ENCODE data around the gene MRPL24. TPM values are rescaled to one million over a fixed set of nuclear protein-coding genes. Genes with fewer than 3 reads are reported as not detected.

The MRPL24 gene
- total RNA-seq, 1 experiment from 2014 or later, result 102 TPM

DNA sequence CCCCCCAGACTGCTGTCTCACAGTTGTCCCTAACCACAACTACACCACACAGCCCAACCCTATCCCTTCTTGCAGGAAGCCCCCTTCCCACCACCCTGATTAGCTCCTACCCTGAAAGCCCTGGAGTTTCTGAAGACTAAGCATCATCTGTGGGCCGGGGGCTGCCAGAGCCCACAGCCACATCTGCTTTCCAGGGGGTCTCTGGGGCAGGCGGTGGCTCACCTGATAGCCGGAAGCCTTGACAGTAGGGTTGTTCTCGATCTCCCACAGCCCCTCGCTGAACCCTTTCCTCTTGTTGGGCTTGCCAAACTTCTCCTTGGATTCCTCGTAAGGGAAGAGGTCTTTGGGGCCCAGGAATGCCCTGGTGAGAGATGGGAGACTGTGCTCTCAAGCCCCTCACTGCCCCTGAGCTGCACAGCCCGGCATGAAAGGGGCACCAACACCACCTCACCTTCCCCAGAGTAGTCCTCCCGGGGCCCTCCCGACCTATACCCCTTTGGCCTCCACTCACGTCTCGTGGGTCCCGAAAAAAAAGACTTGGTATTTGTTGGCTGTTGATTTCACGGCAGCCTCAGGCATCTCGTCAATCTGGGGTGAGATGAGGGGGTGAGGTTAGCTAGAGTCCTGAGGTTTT, 4.0 kb upstream of the MRPL24 start:
- peaks cover 60% of the 10 kb centered on the region for H3K79me2 ChIP-seq (ENCODE audit: low read length)
- H3K4me3 ChIP-seq (ENCODE audit: low read length), result no peak overlapping the region
- H3K4me1 ChIP-seq (ENCODE audit: low read length), result peaks cover 65% of the 10 kb centered on the region

GRCh38 chr1:156744344-156744743, 3.5 kb upstream of the MRPL24 start:
- H3K79me2 ChIP-seq (ENCODE audit: low read length), result peaks cover 60% of the 10 kb centered on the region
- peaks cover 11% of the 10 kb centered on the region; the same call in 1 of the 2 replicates for H3K36me3 ChIP-seq (ENCODE audit: insufficient read depth, low read length)
- H3K4me1 ChIP-seq (ENCODE audit: low read length), result peaks cover 67% of the 10 kb centered on the region

More for the DNA sequence above, 4.0 kb upstream of the MRPL24 start:
- H3K27ac ChIP-seq (ENCODE audit: low read length), result no peak overlapping the region
- H3K4me2 ChIP-seq (ENCODE audit: low read depth, low read length, poor library complexity, severe bottlenecking), result no peak overlapping the region
- DNase-seq, result peak; percentile 23
- H3K9me3 ChIP-seq (ENCODE audit: low read length), result no peaks in the 10 kb centered on the region
- no peaks in the 10 kb centered on the region for H3K27me3 ChIP-seq (ENCODE audit: low read length)
- no peak overlapping the region for H3K9ac ChIP-seq (ENCODE audit: low read length)
- peaks cover 10% of the 10 kb centered on the region; the same call in 1 of the 2 replicates for H3K36me3 ChIP-seq (ENCODE audit: insufficient read depth, low read length)
- no peaks in the 10 kb centered on the region for H3K9me2 ChIP-seq (replicated peaks; ENCODE audit: insufficient read depth, low read length)
- peaks cover 25% of the 10 kb centered on the region for H4K20me1 ChIP-seq (ENCODE audit: insufficient read depth, low read depth, low read length)
- no peak overlapping the region for H2AFZ ChIP-seq (ENCODE audit: low read length)

DNA sequence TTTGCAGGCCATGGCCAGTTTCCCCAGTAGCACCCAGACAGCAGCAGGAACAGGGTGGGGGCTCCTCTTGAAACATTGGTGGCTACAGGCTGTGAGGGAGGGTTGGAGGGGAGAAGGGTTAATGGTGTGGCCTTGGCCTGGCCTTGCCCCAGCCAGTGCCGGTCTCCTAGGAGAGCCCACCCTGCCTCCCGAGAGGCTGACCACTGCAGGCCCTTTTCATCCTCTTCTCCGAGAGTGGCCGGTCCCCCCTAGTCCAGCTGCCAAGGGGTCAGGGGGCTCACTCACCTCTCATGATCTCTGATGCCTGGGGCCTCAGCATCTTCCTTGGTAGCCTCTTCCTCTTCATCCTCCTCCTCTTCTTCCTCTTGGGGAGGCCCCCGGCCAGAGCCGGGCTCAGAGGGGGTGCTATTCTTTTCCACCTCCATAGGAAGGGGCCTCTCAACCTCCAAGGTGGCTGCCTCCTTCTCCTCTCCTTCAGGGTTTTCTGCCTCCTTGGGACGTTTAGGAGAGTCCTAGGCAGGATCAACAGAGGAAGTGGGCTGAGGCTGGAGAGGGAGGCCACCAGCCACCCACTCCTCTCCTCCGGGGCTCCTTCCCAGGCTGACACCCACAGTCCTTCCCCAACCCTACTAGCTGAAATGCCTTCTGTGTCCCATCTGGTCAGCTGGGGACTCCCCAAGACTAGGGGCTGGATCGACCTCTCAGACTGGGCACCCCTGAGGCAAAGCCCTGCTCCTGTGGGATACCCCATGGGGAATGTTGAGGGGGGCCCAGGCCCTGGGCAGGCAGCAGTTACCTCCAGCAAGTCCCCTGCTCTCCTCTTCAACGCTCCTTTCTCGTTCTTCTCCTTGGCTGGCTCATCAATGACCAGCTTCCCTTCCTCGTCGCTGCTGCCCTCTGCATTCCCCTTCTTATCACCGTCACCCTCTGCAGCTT, 2.7 kb upstream of the MRPL24 start:
- no peak overlapping the region for H3K9ac ChIP-seq (ENCODE audit: low read length)
- no peak overlapping the region for H2AFZ ChIP-seq (ENCODE audit: low read length)
- DNase-seq, result no peak
- peaks cover 61% of the 10 kb centered on the region for H3K4me1 ChIP-seq (ENCODE audit: low read length)
- H3K4me3 ChIP-seq (ENCODE audit: low read length), result no peak overlapping the region
- peaks cover 60% of the 10 kb centered on the region for H3K79me2 ChIP-seq (ENCODE audit: low read length)
- no peaks in the 10 kb centered on the region for H3K9me3 ChIP-seq (ENCODE audit: low read length)
- H4K20me1 ChIP-seq (ENCODE audit: insufficient read depth, low read depth, low read length), result peaks cover 25% of the 10 kb centered on the region
- peaks cover 14% of the 10 kb centered on the region; the same call in 1 of the 2 replicates for H3K36me3 ChIP-seq (ENCODE audit: insufficient read depth, low read length)
- H3K4me2 ChIP-seq (ENCODE audit: low read depth, low read length, poor library complexity, severe bottlenecking), result no peak overlapping the region
- H3K27me3 ChIP-seq (ENCODE audit: low read length), result no peaks in the 10 kb centered on the region
- no peaks in the 10 kb centered on the region for H3K9me2 ChIP-seq (replicated peaks; ENCODE audit: insufficient read depth, low read length)
- H3K27ac ChIP-seq (ENCODE audit: low read length), result no peak overlapping the region

More at GRCh38 chr1:156744344-156744743, 3.5 kb upstream of the MRPL24 start:
- Histone ChIP-seq H3K27me3 (ENCODE audit: low read length) (no peaks in the 10 kb centered on the region), H4K20me1 (ENCODE audit: insufficient read depth, low read depth, low read length) (peaks cover 25% of the 10 kb centered on the region), H2AFZ (ENCODE audit: low read length) (no peak overlapping the region), H3K4me2 (ENCODE audit: low read depth, low read length, poor library complexity, severe bottlenecking) (no peak overlapping the region), H3K9me3 (ENCODE audit: low read length) (no peaks in the 10 kb centered on the region), H3K27ac (ENCODE audit: low read length) (no peak overlapping the region), H3K4me3 (ENCODE audit: low read length) (no peak overlapping the region), H3K9me2 (replicated peaks; ENCODE audit: insufficient read depth, low read length) (no peaks in the 10 kb centered on the region), H3K9ac (ENCODE audit: low read length) (no peak overlapping the region)
- DNase-seq, result peak; percentile 12

- Histone ChIP-seq H3K9ac (ENCODE audit: low read length) (no peak overlapping the region), H3K27me3 (ENCODE audit: low read length) (no peaks in the 10 kb centered on the region), H4K20me1 (ENCODE audit: insufficient read depth, low read depth, low read length) (peaks cover 20% of the 10 kb centered on the region), H3K79me2 (ENCODE audit: low read length) (peaks cover 56% of the 10 kb centered on the region), H3K9me2 (replicated peaks; ENCODE audit: insufficient read depth, low read length) (no peaks in the 10 kb centered on the region), H3K4me2 (ENCODE audit: low read depth, low read length, poor library complexity, severe bottlenecking) (no peak overlapping the region), H3K4me3 (ENCODE audit: low read length) (no peak overlapping the region), H3K36me3 (ENCODE audit: insufficient read depth, low read length) (peaks cover 14% of the 10 kb centered on the region; the same call in 1 of the 2 replicates), H3K4me1 (ENCODE audit: low read length) (peaks cover 52% of the 10 kb centered on the region), H3K9me3 (ENCODE audit: low read length) (no peaks in the 10 kb centered on the region), H2AFZ (ENCODE audit: low read length) (no peak overlapping the region), H3K27ac (ENCODE audit: low read length) (no peak overlapping the region)
- no peak for DNase-seq
These were observed 1.9 kb upstream of the MRPL24 start for GRCh38 chr1:156742801-156743200.

DNA sequence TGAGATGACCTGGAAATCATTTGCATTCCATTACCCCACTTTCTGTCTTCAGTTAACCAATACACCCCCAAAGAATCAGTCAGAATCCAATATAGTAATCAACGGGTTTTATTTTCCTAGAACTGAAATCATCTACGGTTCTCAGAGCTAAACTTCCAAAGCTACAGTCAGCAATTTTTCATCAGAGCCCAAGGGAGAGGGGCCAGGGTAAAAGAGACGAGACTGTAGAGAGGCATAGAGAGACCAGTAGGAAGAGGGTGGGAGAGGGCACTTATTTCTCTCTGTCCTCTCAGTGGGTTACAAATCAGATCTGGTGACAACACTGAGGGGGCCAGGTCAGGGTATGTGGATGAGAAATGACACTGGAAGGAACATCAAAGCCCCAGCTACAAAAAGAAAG, 1.1 kb upstream of the MRPL24 start:
- Histone ChIP-seq H3K27me3 (ENCODE audit: low read length) (no peaks in the 10 kb centered on the region), H3K9me3 (ENCODE audit: low read length) (no peaks in the 10 kb centered on the region), H3K9ac (ENCODE audit: low read length) (0 out of 2 replicates have a peak overlapping the region, but pooled peaks have one; percentile 10), H3K36me3 (ENCODE audit: insufficient read depth, low read length) (peaks cover 19% of the 10 kb centered on the region; the same call in 1 of the 2 replicates), H2AFZ (ENCODE audit: low read length) (no peak overlapping the region), H3K27ac (ENCODE audit: low read length) (peak overlapping the region; percentile 52), H3K79me2 (ENCODE audit: low read length) (peaks cover 49% of the 10 kb centered on the region), H3K4me3 (ENCODE audit: low read length) (peak overlapping the region; percentile 47; the same call in 1 of the 2 replicates), H4K20me1 (ENCODE audit: insufficient read depth, low read depth, low read length) (peaks cover 15% of the 10 kb centered on the region), H3K4me1 (ENCODE audit: low read length) (peaks cover 45% of the 10 kb centered on the region), H3K9me2 (replicated peaks; ENCODE audit: insufficient read depth, low read length) (no peaks in the 10 kb centered on the region), H3K4me2 (ENCODE audit: low read depth, low read length, poor library complexity, severe bottlenecking) (peak overlapping the region; percentile 55)
- no peak for DNase-seq

- Histone ChIP-seq H2AFZ (ENCODE audit: low read length) (no peak overlapping the region), H3K4me3 (ENCODE audit: low read length) (peak overlapping the region; percentile 47), H3K27me3 (ENCODE audit: low read length) (no peaks in the 10 kb centered on the region), H3K9me3 (ENCODE audit: low read length) (no peaks in the 10 kb centered on the region), H3K9ac (ENCODE audit: low read length) (peak overlapping the region; percentile 34; the same call in 1 of the 2 replicates), H3K27ac (ENCODE audit: low read length) (peak overlapping the region; percentile 52), H3K79me2 (ENCODE audit: low read length) (peaks cover 44% of the 10 kb centered on the region), H3K36me3 (ENCODE audit: insufficient read depth, low read length) (peaks cover 19% of the 10 kb centered on the region; the same call in 1 of the 2 replicates), H3K9me2 (replicated peaks; ENCODE audit: insufficient read depth, low read length) (no peaks in the 10 kb centered on the region), H3K4me1 (ENCODE audit: low read length) (peaks cover 40% of the 10 kb centered on the region), H4K20me1 (ENCODE audit: insufficient read depth, low read depth, low read length) (peaks cover 10% of the 10 kb centered on the region), H3K4me2 (ENCODE audit: low read depth, low read length, poor library complexity, severe bottlenecking) (peak overlapping the region; percentile 55)
- no peak for DNase-seq
These were observed 644 bp upstream of the MRPL24 start for GRCh38 chr1:156741481-156741983.

DNA sequence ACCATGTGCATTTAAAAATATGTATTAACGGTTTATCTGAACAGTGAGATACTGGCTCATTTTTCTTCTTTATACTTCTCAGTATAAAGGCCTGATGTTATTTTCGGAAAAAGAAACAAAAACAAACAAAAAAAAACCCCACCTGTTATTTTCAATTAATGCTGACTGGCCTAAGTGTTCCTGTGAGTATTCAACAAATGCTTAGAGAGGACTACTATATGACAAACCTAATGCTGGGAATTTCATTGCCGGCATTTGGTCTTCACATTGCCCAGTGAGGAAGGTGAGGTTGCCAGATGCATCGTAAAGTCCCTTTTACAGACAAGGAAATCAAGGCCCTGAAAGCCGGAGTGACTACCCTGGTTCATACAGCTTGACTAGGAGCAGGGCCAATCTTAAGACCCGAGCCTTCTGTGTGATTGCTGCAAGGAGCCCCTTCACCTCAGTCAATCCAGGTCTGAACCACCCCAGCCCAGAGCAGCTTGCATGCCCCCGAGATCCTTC, 599 bp downstream of the MRPL24 start:
- peak overlapping the region; percentile 58 for H3K27ac ChIP-seq (ENCODE audit: low read length)
- H4K20me1 ChIP-seq (ENCODE audit: insufficient read depth, low read depth, low read length), result no peaks in the 10 kb centered on the region
- H3K4me1 ChIP-seq (ENCODE audit: low read length), result peaks cover 28% of the 10 kb centered on the region
- H3K79me2 ChIP-seq (ENCODE audit: low read length), result peaks cover 32% of the 10 kb centered on the region
- no peaks in the 10 kb centered on the region for H3K9me2 ChIP-seq (replicated peaks; ENCODE audit: insufficient read depth, low read length)
- H3K4me3 ChIP-seq (ENCODE audit: low read length), result peak overlapping the region; percentile 81
- H3K4me2 ChIP-seq (ENCODE audit: low read depth, low read length, poor library complexity, severe bottlenecking), result peak overlapping the region; percentile 91
- no peaks in the 10 kb centered on the region for H3K27me3 ChIP-seq (ENCODE audit: low read length)
- DNase-seq, result peak; percentile 70
- no peak overlapping the region for H2AFZ ChIP-seq (ENCODE audit: low read length)
- H3K9ac ChIP-seq (ENCODE audit: low read length), result peak overlapping the region; percentile 88
- peaks cover 9% of the 10 kb centered on the region; the same call in 1 of the 2 replicates for H3K36me3 ChIP-seq (ENCODE audit: insufficient read depth, low read length)
- no peaks in the 10 kb centered on the region for H3K9me3 ChIP-seq (ENCODE audit: low read length)

All from Karpas-422 (cell line).